Measurements from ENCODE around the gene PRR11. TPM values are rescaled to one million over a fixed set of nuclear protein-coding genes. Genes with fewer than 3 reads are reported as not detected.

PRR11 gene
- total and polyA plus RNA-seq, 2 of the 8 experiments (the other 6 are each of a cell fraction or from before 2014, with no cell fraction given): 32.7 to 83.0 TPM

DNA sequence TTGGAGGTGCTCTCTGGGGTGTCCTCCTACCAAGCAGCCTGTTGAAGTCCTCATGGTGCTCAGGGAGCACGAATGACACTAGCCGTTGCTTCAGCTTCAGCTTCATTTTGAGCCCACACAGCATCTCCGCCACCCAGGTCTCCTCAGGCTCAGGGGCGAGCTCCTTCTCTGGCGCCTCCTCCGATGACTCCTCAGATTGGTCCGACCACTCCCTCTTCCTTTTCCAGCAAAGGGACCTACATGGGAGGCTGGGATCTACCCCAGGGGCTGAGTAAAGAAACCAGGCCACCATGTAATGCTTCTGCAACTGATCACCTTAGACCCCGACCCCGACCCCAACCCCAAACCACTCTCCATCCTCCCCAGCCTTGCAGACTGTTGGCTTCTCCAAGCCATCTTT, 25.9 kb downstream of the PRR11 start (continued):
- TF ChIP-seq ATF3 (IDR thresholded peaks at IDR 0.05; ENCODE audit: insufficient read depth, low read depth, low read length): no peak
- TF ChIP-seq, protein P1, sequence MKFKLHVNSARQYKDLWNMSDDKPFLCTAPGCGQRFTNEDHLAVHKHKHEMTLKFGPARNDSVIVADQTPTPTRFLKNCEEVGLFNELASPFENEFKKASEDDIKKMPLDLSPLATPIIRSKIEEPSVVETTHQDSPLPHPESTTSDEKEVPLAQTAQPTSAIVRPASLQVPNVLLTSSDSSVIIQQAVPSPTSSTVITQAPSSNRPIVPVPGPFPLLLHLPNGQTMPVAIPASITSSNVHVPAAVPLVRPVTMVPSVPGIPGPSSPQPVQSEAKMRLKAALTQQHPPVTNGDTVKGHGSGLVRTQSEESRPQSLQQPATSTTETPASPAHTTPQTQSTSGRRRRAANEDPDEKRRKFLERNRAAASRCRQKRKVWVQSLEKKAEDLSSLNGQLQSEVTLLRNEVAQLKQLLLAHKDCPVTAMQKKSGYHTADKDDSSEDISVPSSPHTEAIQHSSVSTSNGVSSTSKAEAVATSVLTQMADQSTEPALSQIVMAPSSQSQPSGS (IDR thresholded peaks at IDR 0.05; ENCODE audit: low read length): no peak

Data from H1 (cell line).